Stimulated activated naive CD4-positive, alpha-beta T cell (primary cell): ENCODE results near the gene FAM53C.
A peak's percentile ranks its signal among the peaks of the same experiment; 100 is the strongest.
"Not testable (repeated sequence)": the region's sequence is repeated elsewhere in the genome, so short reads cannot be mapped to it uniquely, and the experiment has no call there.

Source experiments
- DNase-seq, 6 experiments: peaks; one replicate each; lab custom pipeline; 2025; lab: John Stamatoyannopoulos, UW

Gene FAM53C

GRCh38 chr5:138351056-138351455 is 13.0 kb downstream of the FAM53C start:
- DNase-seq = no peak

- DNase-seq = no peak
Observed at GRCh38 chr5:138351517-138351916, 13.5 kb downstream of the FAM53C start.

GRCh38 chr5:138352071-138352721 is 14.1 kb downstream of the FAM53C start, which contains the start of gene KDM3B:
TSS of gene KDM3B (plus strand) at chr5:138352685. CDS start at chr5:138352796, 111 bp downstream.
- DNase-seq = peak; percentile 84 to 97 (median 91)

- DNase-seq = peak; percentile 58 to 90 (median 78)
Observed at GRCh38 chr5:138352722-138353559, 14.9 kb downstream of the FAM53C start.

- DNase-seq = peak in 1 of 6 experiments; percentile 14
Observed at GRCh38 chr5:138353560-138354080, 15.6 kb downstream of the FAM53C start.

- no peak for DNase-seq
Observed at GRCh38 chr5:138354387-138354786, 16.3 kb downstream of the FAM53C start.

GRCh38 chr5:138354926-138355378 is 16.9 kb downstream of the FAM53C start:
- peak in 5 of 6 experiments; percentile 11 to 65 (median 55) for DNase-seq

- no peak for DNase-seq
Observed at GRCh38 chr5:138359621-138360020, 21.6 kb downstream of the FAM53C start.

GRCh38 chr5:138360941-138361452 is 22.9 kb downstream of the FAM53C start:
- no peak for DNase-seq

- no peak for DNase-seq
Observed at GRCh38 chr5:138364576-138364975, 26.5 kb downstream of the FAM53C start.

- no peak for DNase-seq
Observed at GRCh38 chr5:138366632-138367382, 28.7 kb downstream of the FAM53C start.

GRCh38 chr5:138369261-138369660 is 31.2 kb downstream of the FAM53C start:
- no peak for DNase-seq

GRCh38 chr5:138369706-138370105 is 31.6 kb downstream of the FAM53C start:
- DNase-seq = no peak

- no peak for DNase-seq
Observed at GRCh38 chr5:138370537-138370936, 32.5 kb downstream of the FAM53C start.

- DNase-seq = no peak
Observed at GRCh38 chr5:138371454-138371853, 33.4 kb downstream of the FAM53C start.

- DNase-seq = no peak
Observed at GRCh38 chr5:138372225-138372624, 34.2 kb downstream of the FAM53C start.

- DNase-seq = no peak
Observed at GRCh38 chr5:138372653-138373052, 34.6 kb downstream of the FAM53C start.

GRCh38 chr5:138382347-138382746 is 44.3 kb downstream of the FAM53C start:
- no peak for DNase-seq

GRCh38 chr5:138385660-138386059 is 47.6 kb downstream of the FAM53C start:
- no peak for DNase-seq

GRCh38 chr5:138386290-138386689 is 48.2 kb downstream of the FAM53C start:
- DNase-seq = no peak

- DNase-seq = no peak
Observed at GRCh38 chr5:138389332-138389731, 51.3 kb downstream of the FAM53C start.

- not testable (repeated sequence) for DNase-seq
Observed at GRCh38 chr5:138389911-138390310, 51.8 kb downstream of the FAM53C start.
